Lung (tissue), 16 donors: ENCODE results near the gene CPEB4. TPM values are rescaled to one million over a fixed set of nuclear protein-coding genes. Genes with fewer than 3 reads are reported as not detected.

Experiments used
- ATAC-seq: fragments of 200-7000 bp; cut with Tn5 transposase; one replicate; pipeline ENCODE4 v1.9.1; 2020; ENCODE audit warnings: moderate number of reproducible peaks; ENCODE audit not compliant: insufficient read depth, low FRiP score
- DNase-seq, 3 donors: peaks; one replicate each; pipeline ENCODE4 v3.0.0-alpha.2; 2013 to 2017
- H3K27ac ChIP-seq, 2 donors: one replicate each; pipeline ENCODE4 v1.5.1; 2013; ENCODE audit warnings: mild to moderate bottlenecking in 2 of 2, moderate library complexity in 2 of 2, control low read depth in 1 of 2, inconsistent platforms in 1 of 2, low read depth in 1 of 2, low read length in 1 of 2
- H3K27me3 ChIP-seq, 3 donors: one replicate each; pipeline ENCODE4 v1.5.1; 2013; ENCODE audit warnings: low read length in 2 of 3; ENCODE audit not compliant: control insufficient read depth in 3 of 3, insufficient read depth in 3 of 3
- H3K36me3 ChIP-seq, 4 donors: one replicate each; pipeline ENCODE4 v1.5.1; 2013; ENCODE audit warnings: low read length in 4 of 4, mild to moderate bottlenecking in 1 of 4, moderate library complexity in 1 of 4; ENCODE audit not compliant: control insufficient read depth in 4 of 4, insufficient read depth in 4 of 4
- H3K4me1 ChIP-seq, 5 donors: one replicate each; pipeline ENCODE4 v1.5.1; 2013; ENCODE audit warnings: low read length in 5 of 5, mild to moderate bottlenecking in 2 of 5, moderate library complexity in 1 of 5; ENCODE audit not compliant: control insufficient read depth in 5 of 5, insufficient read depth in 5 of 5
- H3K4me3 ChIP-seq: one replicate; pipeline ENCODE4 v1.5.1; 2013; ENCODE audit warnings: mild to moderate bottlenecking, control low read depth, moderate library complexity
- H3K9ac ChIP-seq, 2 donors: one replicate each; pipeline ENCODE4 v1.5.1; 2013; ENCODE audit warnings: low read length in 2 of 2, control low read depth in 1 of 2; ENCODE audit not compliant: insufficient read depth in 1 of 2
- H3K9me3 ChIP-seq, 4 donors: one replicate each; pipeline ENCODE4 v1.5.1; 2013; ENCODE audit warnings: low read length in 3 of 4, mild to moderate bottlenecking in 1 of 4, moderate library complexity in 1 of 4; ENCODE audit not compliant: control insufficient read depth in 4 of 4, insufficient read depth in 3 of 4
- WGBS, 2 donors: extraction: QIAGEN DNeasy Blood & Tissue Kit; methylation state at CpG; one replicate each; pipeline ENCODE4 v1.1.7; 2013; 5-methylcytosine and 5-hydroxymethylcytosine counted together
- long read RNA-seq, 5 donors: transcript quantifications; one replicate each; lab custom pipeline, GENCODE V29; 2026
- polyA plus RNA-seq, 2 donors: library from polyadenylated mRNA; stranded (reverse); fragments of 200-250 nt; gene quantifications; one replicate each; pipeline ENCODE4 v1.2.1, GENCODE V29; 2013
- total RNA-seq, 2 donors: library from RNA; depleted of rRNA in 1 of 2; stranded (reverse); fragments of >200 nt in 1 of 2; gene quantifications; one replicate each; pipeline ENCODE4 v1.2.1, GENCODE V29; 2014 to 2021
- TF ChIP-seq, protein P1 (sequence below): IDR thresholded peaks from 2 replicates; pipeline ENCODE4 v1.5.1; 2012; ENCODE audit warnings: mild to moderate bottlenecking; ENCODE audit errors: control extremely low read depth, extremely low read depth
- donor health status: control.
- donor health status: control.
- donor health status: Bipolar disorder and iron deficiency.
- donor health status: healthy.
- donor health status: DM: yes; HTN: yes; CAD: no.

CPEB4 gene
- total RNA-seq (10 to 100 TPM; 52.5 to 62.2 TPM), polyA plus RNA-seq (10 to 100 TPM in 1 of 2 donors, 1 to 10 TPM in 1; 9.1 to 25.8 TPM)
- long read RNA-seq, donor 1, partial matches to known transcripts, result 0 of 1 reads
- long read RNA-seq, donor 1, other reads (novel, unspliced or antisense), result 0 of 1 reads
- long read RNA-seq, donor 2, result 0 reads
- long read RNA-seq, donor 3, partial matches to known transcripts, result 8 of 8 reads
- long read RNA-seq, donor 3, other reads (novel, unspliced or antisense), result 0 of 8 reads
- long read RNA-seq, donor 4, partial matches to known transcripts, result 6 of 6 reads
- long read RNA-seq, donor 4, other reads (novel, unspliced or antisense), result 0 of 6 reads
- long read RNA-seq, donor 5, partial matches to known transcripts, result 0 of 2 reads
- long read RNA-seq, donor 5, other reads (novel, unspliced or antisense), result 0 of 2 reads

DNA sequence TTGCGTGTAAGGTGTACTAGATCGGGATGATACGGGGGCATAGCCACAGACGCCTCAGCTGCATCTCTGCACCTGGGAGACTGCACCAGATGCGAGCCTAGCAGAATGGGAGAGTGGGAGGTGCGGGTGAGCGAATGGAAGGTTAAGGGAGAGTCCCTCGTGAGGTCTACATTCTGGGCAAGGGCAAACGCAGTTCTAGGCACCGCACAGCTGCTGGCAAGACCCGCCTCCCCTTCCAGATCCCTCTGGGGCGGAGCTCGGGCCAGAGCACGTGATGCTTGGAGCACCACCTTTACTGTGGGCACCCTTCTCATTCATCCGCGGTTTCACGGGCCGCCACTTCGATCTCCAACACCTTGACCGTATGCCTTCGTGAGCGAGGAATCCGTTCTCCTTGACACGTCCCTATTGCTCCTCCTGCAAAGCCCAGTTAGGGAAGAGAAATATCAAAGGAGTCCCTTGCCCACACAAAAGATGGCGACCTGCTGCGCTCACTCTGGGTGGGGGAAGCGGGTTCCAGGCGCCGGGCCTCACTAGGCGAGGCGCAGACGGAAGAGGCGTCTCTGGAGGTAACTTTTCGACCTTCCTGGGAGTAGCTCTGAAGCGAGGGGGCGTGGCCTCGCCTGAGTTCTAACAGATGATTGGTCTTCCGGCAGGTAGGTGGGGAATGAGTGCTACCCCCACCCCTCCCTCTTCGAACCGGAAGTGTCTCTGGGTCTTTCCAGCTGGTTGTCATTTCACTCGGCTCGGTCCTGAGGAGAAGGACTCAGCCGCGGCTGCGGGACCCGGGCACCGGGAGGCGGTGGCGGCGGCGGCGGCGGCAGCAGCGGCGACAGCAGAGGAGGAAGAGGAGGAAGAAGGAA is at the start of gene CPEB4:
TSS of gene CPEB4 (plus strand) at position 740 of the 863 bp plus-strand sequence. CDS start 1,385 bp downstream, outside the sequence.
- H3K4me3 ChIP-seq, result peak within 1 kb of the TSS; percentile 80
- no peaks in the 10 kb centered on the region for H3K9me3 ChIP-seq
- H3K27ac ChIP-seq, result peak within 1 kb of the TSS; percentile 90 to 94
- WGBS, 2 donors, result 4 to 6% methylated on average over 53 to 55 of the region's 55 CpGs
- peak within 1 kb of the TSS; percentile 26 to 92 for H3K9ac ChIP-seq
- TF ChIP-seq, protein P1, sequence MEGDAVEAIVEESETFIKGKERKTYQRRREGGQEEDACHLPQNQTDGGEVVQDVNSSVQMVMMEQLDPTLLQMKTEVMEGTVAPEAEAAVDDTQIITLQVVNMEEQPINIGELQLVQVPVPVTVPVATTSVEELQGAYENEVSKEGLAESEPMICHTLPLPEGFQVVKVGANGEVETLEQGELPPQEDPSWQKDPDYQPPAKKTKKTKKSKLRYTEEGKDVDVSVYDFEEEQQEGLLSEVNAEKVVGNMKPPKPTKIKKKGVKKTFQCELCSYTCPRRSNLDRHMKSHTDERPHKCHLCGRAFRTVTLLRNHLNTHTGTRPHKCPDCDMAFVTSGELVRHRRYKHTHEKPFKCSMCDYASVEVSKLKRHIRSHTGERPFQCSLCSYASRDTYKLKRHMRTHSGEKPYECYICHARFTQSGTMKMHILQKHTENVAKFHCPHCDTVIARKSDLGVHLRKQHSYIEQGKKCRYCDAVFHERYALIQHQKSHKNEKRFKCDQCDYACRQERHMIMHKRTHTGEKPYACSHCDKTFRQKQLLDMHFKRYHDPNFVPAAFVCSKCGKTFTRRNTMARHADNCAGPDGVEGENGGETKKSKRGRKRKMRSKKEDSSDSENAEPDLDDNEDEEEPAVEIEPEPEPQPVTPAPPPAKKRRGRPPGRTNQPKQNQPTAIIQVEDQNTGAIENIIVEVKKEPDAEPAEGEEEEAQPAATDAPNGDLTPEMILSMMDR, result no peak
- peak; percentile 94 for ATAC-seq
- H3K4me1 ChIP-seq, result peaks cover 5 to 24% (median 9%) of the 10 kb centered on the region in 5 donors
- no peaks in the 10 kb centered on the region for H3K27me3 ChIP-seq
- no peaks in the 10 kb centered on the region for H3K36me3 ChIP-seq
- DNase-seq, result peak; percentile 99 to 100 (median 100)

GRCh38 chr5:173839117-173839713 is 48.9 kb upstream of the CPEB4 start:
- no peak for ATAC-seq

GRCh38 chr5:173840111-173840983 is 47.8 kb upstream of the CPEB4 start:
- 79 to 89% methylated on average over 6 of the region's 6 CpGs for WGBS, 2 donors
- H3K9ac ChIP-seq, result no peak overlapping the region
- H3K4me1 ChIP-seq, result peaks cover 0 to 3% (median 0%) of the 10 kb centered on the region in 5 donors
- H3K4me3 ChIP-seq, result no peak overlapping the region
- TF ChIP-seq, protein P1, result no peak
- no peak for ATAC-seq
- no peaks in the 10 kb centered on the region for H3K27me3 ChIP-seq
- no peak for DNase-seq
- no peak overlapping the region for H3K27ac ChIP-seq
- H3K36me3 ChIP-seq, result no peaks in the 10 kb centered on the region
- peaks cover 0 to under 1% (median 0%) of the 10 kb centered on the region in 4 donors for H3K9me3 ChIP-seq

More at GRCh38 chr5:173839117-173839713, 48.9 kb upstream of the CPEB4 start:
- Histone ChIP-seq H3K9me3 (no peaks in the 10 kb centered on the region), H3K4me3 (no peak overlapping the region), H3K27me3 (no peaks in the 10 kb centered on the region), H3K27ac (peak overlapping the region in 1 of 2 donors; percentile 49), H3K9ac (no peak overlapping the region), H3K36me3 (no peaks in the 10 kb centered on the region), H3K4me1 (peaks cover 0 to 3% (median 1%) of the 10 kb centered on the region in 5 donors)
- TF ChIP-seq, protein P1, result no peak
- 69 to 73% methylated on average over 5 of the region's 5 CpGs for WGBS, 2 donors
- DNase-seq, result no peak
